Smooth muscle cell (in vitro differentiated cells): ENCODE data around the gene XCL1. TPM values are rescaled to one million over a fixed set of nuclear protein-coding genes. Genes with fewer than 3 reads are reported as not detected.

Experiments used
- DNase-seq: peaks from one replicate; lab custom pipeline; 2025; ENCODE audit not compliant: unreplicated experiment; lab: John Stamatoyannopoulos, UW
- H2AFZ ChIP-seq: fragments of 200-600 bp; sonication (generic); 2 replicates; pipeline ENCODE4 v1.6.0; 2016; ENCODE audit warnings: antibody characterized with exemption, low read depth, mild to moderate bottlenecking
- H3F3A ChIP-seq: fragments of 200-600 bp; sonication (generic); 2 replicates; pipeline ENCODE4 v1.6.0; 2017; ENCODE audit warnings: antibody characterized with exemption, low read depth
- H3K27ac ChIP-seq: fragments of 200-600 bp; sonication (generic); 2 replicates; pipeline ENCODE4 v1.5.1; 2016; ENCODE audit warnings: low read depth, mild to moderate bottlenecking
- H3K27me3 ChIP-seq: fragments of 200-600 bp; sonication (generic); 2 replicates; pipeline ENCODE4 v1.6.1; 2016; ENCODE audit warnings: low read depth, mild to moderate bottlenecking
- H3K36me3 ChIP-seq: fragments of 200-600 bp; sonication (generic); 2 replicates; pipeline ENCODE4 v1.5.1; 2016; ENCODE audit warnings: low read depth
- H3K4me1 ChIP-seq: fragments of 200-600 bp; sonication (generic); 2 replicates; pipeline ENCODE4 v1.5.1; 2016; ENCODE audit warnings: low read depth
- H3K4me2 ChIP-seq: fragments of 200-600 bp; sonication (generic); 2 replicates; pipeline ENCODE4 v1.6.0; 2016; ENCODE audit warnings: mild to moderate bottlenecking
- H3K4me3 ChIP-seq: fragments of 200-600 bp; sonication (generic); 2 replicates; pipeline ENCODE4 v1.5.1; 2016; ENCODE audit warnings: mild to moderate bottlenecking
- H3K79me2 ChIP-seq: fragments of 200-600 bp; sonication (generic); 2 replicates; pipeline ENCODE4 v1.6.0; 2016; ENCODE audit warnings: low read depth, mild to moderate bottlenecking
- H3K9ac ChIP-seq: fragments of 200-600 bp; sonication (generic); 2 replicates; pipeline ENCODE4 v1.6.0; 2016; ENCODE audit warnings: low read depth
- H3K9me3 ChIP-seq: fragments of 200-600 bp; sonication (generic); replicated peaks from 2 replicates; pipeline ENCODE4 v1.5.1; 2016; ENCODE audit warnings: low read depth
- H4K20me1 ChIP-seq: fragments of 200-600 bp; sonication (generic); 2 replicates; pipeline ENCODE4 v1.6.0; 2016; ENCODE audit warnings: low read depth
- WGBS: methylation state at CpG from one replicate; pipeline ENCODE4 v1.1.7; 2016; ENCODE audit warnings: low lambda C conversion rate; 5-methylcytosine and 5-hydroxymethylcytosine counted together
- polyA plus RNA-seq: library from polyadenylated mRNA; unstranded; fragments of >200 nt; fragmentation: Nextera tagmentation; extraction: Ambion mirVana; gene quantifications from 2 replicates; pipeline ENCODE4 v1.2.1, GENCODE V29; 2016
- total RNA-seq: library from RNA; depleted of rRNA; stranded (reverse); fragments of >200 nt; gene quantifications from 2 replicates; pipeline ENCODE4 v1.2.3, GENCODE V29; 2014
- TF ChIP-seq, protein P1 (sequence below): fragments of 200-600 bp; sonication (generic); IDR thresholded peaks from 2 replicates; pipeline ENCODE4 v1.5.1; 2017; ENCODE audit warnings: borderline replicate concordance, mild to moderate bottlenecking, antibody characterized with exemption; ENCODE audit not compliant: insufficient read depth, poor library complexity, severe bottlenecking

The XCL1 gene
- total and polyA plus RNA-seq, 2 experiments from 2014 or later = 0.45 TPM; not detected in 1

DNA sequence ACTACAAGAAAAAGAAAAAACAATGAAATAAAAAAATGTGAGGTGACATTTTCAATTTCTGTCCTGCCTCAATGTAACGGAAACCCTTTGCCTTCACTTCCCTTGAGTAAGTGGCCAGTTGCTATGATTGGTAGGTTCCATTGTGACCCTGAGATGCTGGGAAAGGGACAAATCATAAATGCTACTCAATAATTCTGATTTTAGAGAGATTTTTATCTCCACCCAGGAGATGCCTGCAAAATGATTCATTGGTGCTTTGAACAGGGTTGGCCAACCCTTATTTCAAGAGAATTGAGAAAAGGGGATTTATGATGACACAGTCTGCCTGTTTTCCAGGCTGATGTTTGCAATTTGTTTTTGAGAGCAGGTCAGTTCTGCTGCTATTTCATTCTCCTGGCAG is 22.5 kb downstream of the XCL1 start:
- Histone ChIP-seq H3K9ac (no peak overlapping the region), H3K36me3 (no peaks in the 10 kb centered on the region), H4K20me1 (no peaks in the 10 kb centered on the region), H3K27me3 (no peaks in the 10 kb centered on the region), H3K9me3 (no peaks in the 10 kb centered on the region), H2AFZ (no peak overlapping the region), H3K79me2 (no peaks in the 10 kb centered on the region), H3F3A (no peaks in the 10 kb centered on the region), H3K4me3 (no peak overlapping the region), H3K4me2 (no peak overlapping the region), H3K27ac (no peak overlapping the region), H3K4me1 (no peaks in the 10 kb centered on the region)
- WGBS = 93% methylated on average over 1 of the region's 1 CpG
- no peak for DNase-seq
- TF ChIP-seq, protein P1, sequence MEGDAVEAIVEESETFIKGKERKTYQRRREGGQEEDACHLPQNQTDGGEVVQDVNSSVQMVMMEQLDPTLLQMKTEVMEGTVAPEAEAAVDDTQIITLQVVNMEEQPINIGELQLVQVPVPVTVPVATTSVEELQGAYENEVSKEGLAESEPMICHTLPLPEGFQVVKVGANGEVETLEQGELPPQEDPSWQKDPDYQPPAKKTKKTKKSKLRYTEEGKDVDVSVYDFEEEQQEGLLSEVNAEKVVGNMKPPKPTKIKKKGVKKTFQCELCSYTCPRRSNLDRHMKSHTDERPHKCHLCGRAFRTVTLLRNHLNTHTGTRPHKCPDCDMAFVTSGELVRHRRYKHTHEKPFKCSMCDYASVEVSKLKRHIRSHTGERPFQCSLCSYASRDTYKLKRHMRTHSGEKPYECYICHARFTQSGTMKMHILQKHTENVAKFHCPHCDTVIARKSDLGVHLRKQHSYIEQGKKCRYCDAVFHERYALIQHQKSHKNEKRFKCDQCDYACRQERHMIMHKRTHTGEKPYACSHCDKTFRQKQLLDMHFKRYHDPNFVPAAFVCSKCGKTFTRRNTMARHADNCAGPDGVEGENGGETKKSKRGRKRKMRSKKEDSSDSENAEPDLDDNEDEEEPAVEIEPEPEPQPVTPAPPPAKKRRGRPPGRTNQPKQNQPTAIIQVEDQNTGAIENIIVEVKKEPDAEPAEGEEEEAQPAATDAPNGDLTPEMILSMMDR = no peak

DNA sequence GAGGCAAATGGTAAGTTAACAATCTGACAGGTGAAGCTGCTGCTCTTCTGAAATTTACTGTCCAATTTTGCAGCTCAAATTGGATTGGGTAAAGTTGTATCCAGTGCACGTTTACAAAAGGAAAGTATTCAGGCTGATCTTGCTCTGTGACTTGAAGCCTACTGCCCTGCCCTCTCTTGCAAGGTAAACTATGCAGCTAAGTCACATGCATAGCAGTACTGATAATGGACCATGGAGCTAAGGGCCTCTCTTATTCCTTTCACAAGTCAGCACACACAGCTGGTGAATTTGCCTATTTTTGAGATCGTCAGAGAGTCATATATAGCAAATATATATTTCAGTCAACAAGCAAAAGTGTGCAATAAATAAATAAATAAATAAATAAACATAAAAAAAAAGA is 23.2 kb downstream of the XCL1 start:
- Histone ChIP-seq H3F3A (no peaks in the 10 kb centered on the region), H3K9me3 (no peaks in the 10 kb centered on the region), H3K27ac (no peak overlapping the region), H3K4me3 (no peak overlapping the region), H2AFZ (no peak overlapping the region), H3K9ac (no peak overlapping the region), H3K36me3 (no peaks in the 10 kb centered on the region), H3K27me3 (no peaks in the 10 kb centered on the region), H4K20me1 (no peaks in the 10 kb centered on the region), H3K4me2 (no peak overlapping the region), H3K79me2 (no peaks in the 10 kb centered on the region), H3K4me1 (no peaks in the 10 kb centered on the region)
- TF ChIP-seq, protein P1 = no peak
- WGBS = 63% methylated on average over 2 of the region's 2 CpGs
- no peak for DNase-seq

DNA sequence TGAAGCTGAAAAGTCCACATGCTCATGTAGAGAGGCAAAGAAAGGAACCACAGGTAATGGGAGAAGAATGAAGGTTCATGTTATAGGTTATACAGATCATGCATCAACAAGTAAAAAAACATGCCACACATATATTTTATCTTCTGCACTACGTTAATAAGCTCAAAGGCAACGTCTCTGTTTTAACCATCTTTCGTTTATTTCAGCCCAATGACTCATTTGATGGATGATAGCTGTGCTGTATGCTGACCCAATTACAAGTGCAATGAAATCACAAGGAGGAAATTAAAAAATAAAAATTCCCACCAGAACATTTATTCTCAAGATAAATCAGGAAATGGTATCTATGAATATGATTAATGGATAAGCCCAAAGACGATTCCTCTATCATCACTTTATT is 24.6 kb downstream of the XCL1 start:
- H3F3A ChIP-seq = no peaks in the 10 kb centered on the region
- WGBS = 66% methylated on average over 4 of the region's 4 CpGs
- no peak overlapping the region for H3K27ac ChIP-seq

More for the DNA sequence above, 24.6 kb downstream of the XCL1 start:
- no peaks in the 10 kb centered on the region for H3K4me1 ChIP-seq
- no peak for DNase-seq
- no peaks in the 10 kb centered on the region for H3K9me3 ChIP-seq
- no peaks in the 10 kb centered on the region for H3K79me2 ChIP-seq
- H3K36me3 ChIP-seq = no peaks in the 10 kb centered on the region
- H3K4me2 ChIP-seq = no peak overlapping the region
- no peaks in the 10 kb centered on the region for H4K20me1 ChIP-seq
- H3K4me3 ChIP-seq = no peak overlapping the region
- TF ChIP-seq, protein P1 = no peak
- no peak overlapping the region for H2AFZ ChIP-seq
- no peak overlapping the region for H3K9ac ChIP-seq
- no peaks in the 10 kb centered on the region for H3K27me3 ChIP-seq
